Lower leg skin (tissue), 4 donors: ENCODE measurements around the gene PPARG. TPM values are rescaled to one million over a fixed set of nuclear protein-coding genes. Genes with fewer than 3 reads are reported as not detected.

Source experiments
- DNase-seq, 2 donors: peaks; one replicate each; pipeline ENCODE4 v3.0.0-alpha.2; 2019; ENCODE audit warnings: low spot score in 2 of 2
- H3K4me3 ChIP-seq: fragments of 200-600 bp; sonication (generic); 2 replicates; pipeline ENCODE4 v1.5.1; 2017; ENCODE audit warnings: mild to moderate bottlenecking, low read depth; ENCODE audit not compliant: poor library complexity, severe bottlenecking
- POLR2A ChIP-seq, 2 donors: fragments of 450-650 bp; IDR thresholded peaks; one replicate each; pipeline ENCODE4 v1.6.1; 2016 to 2017; ENCODE audit warnings: antibody characterized with exemption in 2 of 2, mild to moderate bottlenecking in 1 of 2, moderate library complexity in 1 of 2
- WGBS, 2 donors: methylation state at CpG; one replicate each; pipeline ENCODE4 v1.1.5; 2018; 5-methylcytosine and 5-hydroxymethylcytosine counted together
- intact Hi-C: fragments of 100-400 bp; cut with DNase I; formaldehyde crosslinking; loops from one replicate; pipeline ENCODE4 v1.15.0; 2023; ENCODE audit warnings: low total_unique reads
- total RNA-seq, 4 donors: library from RNA; depleted of rRNA; stranded (reverse); fragments of >200 nt; gene quantifications; one replicate each; pipeline ENCODE4 v1.1.0, GENCODE V29; 2016
- TF ChIP-seq, protein P1 (sequence below), 3 donors: fragments of 450-650 bp; IDR thresholded peaks; one replicate each; pipeline ENCODE4 v1.5.1; 2016; ENCODE audit warnings: antibody characterized with exemption in 3 of 3, mild to moderate bottlenecking in 3 of 3, moderate library complexity in 2 of 3

Gene PPARG
- total RNA-seq, 4 donors from 2014 or later = 8.4 to 14.1 (median 9.8) TPM

DNA sequence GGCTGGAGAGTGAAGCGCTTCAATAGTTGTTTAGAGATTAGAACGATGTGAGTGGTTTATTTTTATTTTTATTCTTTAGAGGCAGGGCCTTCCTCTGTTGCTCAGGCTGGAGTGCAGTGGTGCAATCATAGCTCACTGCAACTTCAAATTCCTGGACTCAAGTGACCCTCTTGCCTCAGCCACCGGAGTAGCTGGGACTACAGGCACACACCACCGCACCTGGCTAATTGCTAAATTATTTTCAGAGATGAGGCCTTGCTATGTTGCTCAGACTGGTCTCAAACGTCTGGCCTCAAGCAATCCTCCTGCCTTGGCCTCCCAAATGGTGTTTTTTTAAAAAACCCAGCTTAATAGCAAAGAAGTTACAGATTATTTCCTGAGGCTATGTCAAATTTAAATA is 29.0 kb downstream of the PPARG start:
- no peak for DNase-seq
- intact Hi-C loops = no loop called here
- 80 to 85% methylated on average over 5 of the region's 5 CpGs for WGBS, 2 donors
- no peak overlapping the region for H3K4me3 ChIP-seq
- TF ChIP-seq, protein P1, sequence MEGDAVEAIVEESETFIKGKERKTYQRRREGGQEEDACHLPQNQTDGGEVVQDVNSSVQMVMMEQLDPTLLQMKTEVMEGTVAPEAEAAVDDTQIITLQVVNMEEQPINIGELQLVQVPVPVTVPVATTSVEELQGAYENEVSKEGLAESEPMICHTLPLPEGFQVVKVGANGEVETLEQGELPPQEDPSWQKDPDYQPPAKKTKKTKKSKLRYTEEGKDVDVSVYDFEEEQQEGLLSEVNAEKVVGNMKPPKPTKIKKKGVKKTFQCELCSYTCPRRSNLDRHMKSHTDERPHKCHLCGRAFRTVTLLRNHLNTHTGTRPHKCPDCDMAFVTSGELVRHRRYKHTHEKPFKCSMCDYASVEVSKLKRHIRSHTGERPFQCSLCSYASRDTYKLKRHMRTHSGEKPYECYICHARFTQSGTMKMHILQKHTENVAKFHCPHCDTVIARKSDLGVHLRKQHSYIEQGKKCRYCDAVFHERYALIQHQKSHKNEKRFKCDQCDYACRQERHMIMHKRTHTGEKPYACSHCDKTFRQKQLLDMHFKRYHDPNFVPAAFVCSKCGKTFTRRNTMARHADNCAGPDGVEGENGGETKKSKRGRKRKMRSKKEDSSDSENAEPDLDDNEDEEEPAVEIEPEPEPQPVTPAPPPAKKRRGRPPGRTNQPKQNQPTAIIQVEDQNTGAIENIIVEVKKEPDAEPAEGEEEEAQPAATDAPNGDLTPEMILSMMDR (IDR thresholded peaks at IDR 0.05) = no peak
- TF ChIP-seq POLR2A (IDR thresholded peaks at IDR 0.05) = no peak

DNA sequence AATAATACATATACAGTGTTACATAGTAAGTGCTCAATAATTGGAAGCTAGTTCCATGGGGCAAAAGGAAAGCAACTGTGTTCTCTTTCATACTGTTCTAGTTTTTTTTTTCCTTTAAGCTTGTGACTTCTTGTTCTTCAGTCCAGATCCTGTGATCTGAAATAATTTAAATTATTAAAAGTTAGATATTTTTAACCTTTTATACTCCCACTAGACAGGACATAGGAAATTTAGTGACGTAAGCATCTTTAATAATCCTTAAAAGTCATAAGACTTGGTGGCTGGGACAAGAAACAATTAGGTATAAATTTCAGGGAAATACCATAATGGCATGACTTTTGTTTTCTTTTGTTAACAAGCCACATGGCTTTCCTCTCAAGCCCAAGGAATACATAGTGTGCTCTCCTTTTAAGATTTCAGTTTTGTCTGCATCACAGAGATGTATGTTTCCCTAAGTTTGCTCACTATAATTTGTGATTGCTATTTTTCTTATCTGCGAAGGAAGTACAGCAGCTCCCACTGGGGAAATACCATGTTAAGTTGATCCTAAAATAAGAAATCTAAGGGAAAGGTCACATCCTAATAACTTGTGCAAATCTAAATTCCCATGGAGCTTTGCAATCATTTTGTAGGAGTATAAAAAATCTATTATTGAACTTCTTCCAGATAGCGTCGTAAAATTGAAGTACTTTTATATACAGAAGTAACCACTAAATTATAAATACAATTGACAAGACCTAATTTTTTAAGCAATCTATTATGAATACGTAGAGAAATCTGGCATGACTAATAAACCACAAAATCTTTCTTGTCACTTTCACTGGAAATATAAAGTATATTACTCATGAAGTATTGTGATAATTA is 30.1 kb downstream of the PPARG start:
- DNase-seq = no peak
- TF ChIP-seq POLR2A (IDR thresholded peaks at IDR 0.05) = no peak
- TF ChIP-seq, protein P1 (IDR thresholded peaks at IDR 0.05) = no peak
- H3K4me3 ChIP-seq = no peak overlapping the region
- intact Hi-C loops = no loop called here
- WGBS, 2 donors = 51 to 57% methylated on average over 5 of the region's 5 CpGs

DNA sequence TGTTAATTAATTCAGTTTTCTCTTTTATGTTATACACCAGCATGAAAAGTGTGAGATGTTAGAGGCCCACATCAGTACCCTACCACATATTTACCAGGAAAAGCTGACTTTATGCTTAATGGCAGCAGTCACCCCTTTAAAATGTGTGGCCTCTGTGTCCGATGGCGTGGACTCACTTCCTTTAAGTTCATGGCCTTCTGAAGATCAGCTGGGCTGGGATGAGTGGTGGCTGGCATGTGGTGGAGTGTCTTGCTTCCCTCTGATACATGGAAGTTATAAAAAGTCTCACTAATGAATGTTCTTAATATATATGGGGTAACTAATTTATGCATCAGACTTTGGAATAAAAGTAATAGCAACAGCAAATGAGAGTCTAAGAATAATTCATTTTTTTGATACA is 32.1 kb downstream of the PPARG start:
- WGBS, 2 donors = 81 to 92% methylated on average over 2 of the region's 2 CpGs
- no peak for DNase-seq
- no peak overlapping the region for H3K4me3 ChIP-seq
- intact Hi-C loops = no loop called here
- no peak for TF ChIP-seq POLR2A (IDR thresholded peaks at IDR 0.05)
- TF ChIP-seq, protein P1 (IDR thresholded peaks at IDR 0.05) = no peak

GRCh38 chr3:12323237-12323636 is 34.4 kb downstream of the PPARG start:
- intact Hi-C loops = no loop called here
- 60 to 70% methylated on average over 2 of the region's 2 CpGs for WGBS, 2 donors
- no peak for TF ChIP-seq POLR2A (IDR thresholded peaks at IDR 0.05)
- TF ChIP-seq, protein P1 (IDR thresholded peaks at IDR 0.05) = no peak

GRCh38 chr3:12325586-12326515 is 37.0 kb downstream of the PPARG start:
- DNase-seq = no peak

More at GRCh38 chr3:12323237-12323636, 34.4 kb downstream of the PPARG start:
- H3K4me3 ChIP-seq = no peak overlapping the region
- no peak for DNase-seq

More at GRCh38 chr3:12325586-12326515, 37.0 kb downstream of the PPARG start:
- whole genome bisulfite sequencing, 2 donors = 75 to 81% methylated on average over 4 of the region's 4 CpGs
- no peak for TF ChIP-seq POLR2A (IDR thresholded peaks at IDR 0.05)
- TF ChIP-seq, protein P1 (IDR thresholded peaks at IDR 0.05) = no peak
- no peak overlapping the region for H3K4me3 ChIP-seq
- intact Hi-C loops = no loop called here
